ENCODE data around the gene PKD2. TPM values are rescaled to one million over a fixed set of nuclear protein-coding genes. Genes with fewer than 3 reads are reported as not detected.

PKD2 gene
- total RNA-seq, 1 experiment from 2014 or later: 38.4 TPM

GRCh38 chr4:88104902-88105610, 97.6 kb downstream of the PKD2 start:
- no peak overlapping the region for H2AFZ ChIP-seq (ENCODE audit: low read length)
- no peak overlapping the region for H3K56ac ChIP-seq (ENCODE audit: insufficient read length, low read depth, low read length)
- Mint-ChIP-seq H3K4me3 (no peak overlapping the region), H3K4me1 (no peaks in the 10 kb centered on the region), H3K27me3 (ENCODE audit: low read depth) (no peaks in the 10 kb centered on the region), H3K27ac (no peak overlapping the region), H3K36me3 (ENCODE audit: insufficient read depth in 1 of 3, low read depth in 3 of 3) (no peaks in the 10 kb centered on the region), H3K9me3 (no peaks in the 10 kb centered on the region)
- H2BK5ac ChIP-seq (ENCODE audit: insufficient read length, low read length): no peak overlapping the region
- H3K27ac ChIP-seq (ENCODE audit: insufficient read length, low read depth, low read length): no peak overlapping the region
- H3K23ac ChIP-seq (ENCODE audit: insufficient read length, low read depth, low read length): no peak overlapping the region
- H2BK120ac ChIP-seq (ENCODE audit: low read depth, low read length, poor library complexity, severe bottlenecking): no peak overlapping the region
- no peaks in the 10 kb centered on the region for H3K27me3 ChIP-seq (ENCODE audit: insufficient read depth, low read length)
- H3K79me2 ChIP-seq (ENCODE audit: insufficient read depth, low read length): no peaks in the 10 kb centered on the region
- no peak overlapping the region for H3K4ac ChIP-seq (ENCODE audit: low read depth, low read length)
- H3K14ac ChIP-seq (ENCODE audit: insufficient read depth, low read length): no peak overlapping the region
- no peak overlapping the region for H4K91ac ChIP-seq (ENCODE audit: insufficient read length, low read depth, low read length)
- no peak overlapping the region for H3K9ac ChIP-seq (ENCODE audit: extremely low read depth, insufficient read length, low read length)
- H2BK15ac ChIP-seq (ENCODE audit: low read depth, low read length): no peak overlapping the region
- H4K20me1 ChIP-seq (ENCODE audit: control insufficient read depth, insufficient read depth, insufficient read length): no peaks in the 10 kb centered on the region
- no peaks in the 10 kb centered on the region for H3K23me2 ChIP-seq (ENCODE audit: insufficient read length, low read depth, low read length, poor library complexity, severe bottlenecking)
- DNase-seq: no peak
- H3K18ac ChIP-seq (ENCODE audit: insufficient read length, low read depth, low read length): no peak overlapping the region
- no peak overlapping the region for H3K4me2 ChIP-seq (ENCODE audit: insufficient read depth, insufficient read length, low read length)
- no peaks in the 10 kb centered on the region for H3K9me3 ChIP-seq (ENCODE audit: control insufficient read depth, low read depth, low read length)
- TF ChIP-seq, protein P1, sequence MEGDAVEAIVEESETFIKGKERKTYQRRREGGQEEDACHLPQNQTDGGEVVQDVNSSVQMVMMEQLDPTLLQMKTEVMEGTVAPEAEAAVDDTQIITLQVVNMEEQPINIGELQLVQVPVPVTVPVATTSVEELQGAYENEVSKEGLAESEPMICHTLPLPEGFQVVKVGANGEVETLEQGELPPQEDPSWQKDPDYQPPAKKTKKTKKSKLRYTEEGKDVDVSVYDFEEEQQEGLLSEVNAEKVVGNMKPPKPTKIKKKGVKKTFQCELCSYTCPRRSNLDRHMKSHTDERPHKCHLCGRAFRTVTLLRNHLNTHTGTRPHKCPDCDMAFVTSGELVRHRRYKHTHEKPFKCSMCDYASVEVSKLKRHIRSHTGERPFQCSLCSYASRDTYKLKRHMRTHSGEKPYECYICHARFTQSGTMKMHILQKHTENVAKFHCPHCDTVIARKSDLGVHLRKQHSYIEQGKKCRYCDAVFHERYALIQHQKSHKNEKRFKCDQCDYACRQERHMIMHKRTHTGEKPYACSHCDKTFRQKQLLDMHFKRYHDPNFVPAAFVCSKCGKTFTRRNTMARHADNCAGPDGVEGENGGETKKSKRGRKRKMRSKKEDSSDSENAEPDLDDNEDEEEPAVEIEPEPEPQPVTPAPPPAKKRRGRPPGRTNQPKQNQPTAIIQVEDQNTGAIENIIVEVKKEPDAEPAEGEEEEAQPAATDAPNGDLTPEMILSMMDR (conservative IDR thresholded peaks at IDR 0.05): no peak
- no CpG with 5 or more reads among the region's 4 CpGs for WGBS (ENCODE audit: extremely low coverage, insufficient read length, low lambda C conversion rate)
- H3K4me1 ChIP-seq (ENCODE audit: insufficient read depth, low read length): no peaks in the 10 kb centered on the region
- H4K5ac ChIP-seq (ENCODE audit: insufficient read length, low read depth, low read length): no peak overlapping the region
- no peak overlapping the region for H3T11ph ChIP-seq (ENCODE audit: low read length)
- no peak overlapping the region for H4K8ac ChIP-seq (replicated peaks; ENCODE audit: insufficient read length, low read depth, low read length)
- no peak overlapping the region for H2BK12ac ChIP-seq (ENCODE audit: insufficient read length, low read depth, low read length)
- H2AK5ac ChIP-seq (ENCODE audit: insufficient read length, low read length): no peak overlapping the region
- no peak overlapping the region for H2BK20ac ChIP-seq (ENCODE audit: low read depth, low read length, poor library complexity, severe bottlenecking)
- H3K79me1 ChIP-seq (ENCODE audit: insufficient read depth, low read depth, low read length, poor library complexity, severe bottlenecking): no peaks in the 10 kb centered on the region
